Heart right ventricle (tissue), 16 donors: Measurements from ENCODE around the gene LILRB5. TPM values are rescaled to one million over a fixed set of nuclear protein-coding genes. Genes with fewer than 3 reads are reported as not detected.
"Not testable (repeated sequence)": the region's sequence is repeated elsewhere in the genome, so short reads cannot be mapped to it uniquely, and the experiment has no call there.

ENCODE experiments used
- ATAC-seq, 8 donors: fragments of 200-7000 bp; cut with Tn5 transposase; one replicate each; pipeline ENCODE4 v1.9.1; 2020; ENCODE audit warnings: mild to moderate bottlenecking in 8 of 8, moderate library complexity in 8 of 8, moderate number of reproducible peaks in 1 of 8
- DNase-seq, 2 donors: peaks; one replicate each; pipeline ENCODE4 v3.0.0-alpha.2; 2020
- H3K27ac ChIP-seq, 10 donors: fragments of 200-600 bp; sonication (generic) in 2 of 10; one replicate each; pipeline versions ENCODE4 v1.5.0 to v1.8.0; 2020 to 2022; ENCODE audit warnings: mild to moderate bottlenecking in 3 of 10
- H3K27me3 ChIP-seq, 7 donors: fragments of 200-600 bp; one replicate each; pipeline ENCODE4 v1.8.0; 2021 to 2022; ENCODE audit warnings: mild to moderate bottlenecking in 2 of 7
- H3K36me3 ChIP-seq, 9 donors: fragments of 200-600 bp; sonication (generic) in 1 of 9; one replicate each; pipeline versions ENCODE4 v1.5.0 to v1.8.0; 2020 to 2022; ENCODE audit warnings: mild to moderate bottlenecking in 2 of 9
- H3K4me1 ChIP-seq, 9 donors: fragments of 200-600 bp; sonication (generic) in 1 of 9; one replicate each; pipeline versions ENCODE4 v1.5.0 to v1.8.0; 2020 to 2022; ENCODE audit warnings: mild to moderate bottlenecking in 4 of 9
- H3K4me3 ChIP-seq, 10 donors: fragments of 200-600 bp; sonication (generic) in 2 of 10; one replicate each; pipeline versions ENCODE4 v1.5.0 to v1.8.0; 2020 to 2022; ENCODE audit warnings: mild to moderate bottlenecking in 7 of 10, moderate library complexity in 2 of 10
- H3K9me3 ChIP-seq, 11 donors: fragments of 200-600 bp in 10 of 11; sonication (generic) in 2 of 11; one replicate each; pipeline versions ENCODE4 v1.5.0 to v1.8.0; 2013 to 2022; ENCODE audit warnings: mild to moderate bottlenecking in 2 of 11, control low read depth in 1 of 11, moderate library complexity in 1 of 11
- CTCF ChIP-seq, 9 donors: fragments of 200-600 bp; sonication (generic) in 2 of 9; IDR thresholded peaks; one replicate each; pipeline versions ENCODE4 v1.5.0 to v1.8.0; 2021 to 2022; ENCODE audit warnings: antibody characterized with exemption in 9 of 9, mild to moderate bottlenecking in 5 of 9, moderate library complexity in 1 of 9
- WGBS, 2 donors: extraction: QIAGEN DNeasy Blood & Tissue Kit; methylation state at CpG; one replicate each; pipeline ENCODE4 v1.1.7; 2013; ENCODE audit warnings: inconsistent platforms in 1 of 2; 5-methylcytosine and 5-hydroxymethylcytosine counted together
- intact Hi-C, 10 donors: fragments of 100-400 bp; cut with DNase I; formaldehyde crosslinking; loops; one replicate each; pipeline versions ENCODE4 v1.11.1 to v1.14.2; 2022
- polyA plus RNA-seq, 2 donors: library from polyadenylated mRNA; stranded (reverse); fragments of 200-250 nt; gene quantifications; one replicate each; pipeline ENCODE4 v1.2.3, GENCODE V29; 2013
- total RNA-seq, 10 donors: library from RNA; stranded (reverse); fragmentation: NEBNext Ultra II Directional in 3 of 10; extraction: Animal tissue kit (Norgen Biotek cat#: 25700) in 3 of 10; gene quantifications; one replicate each; pipeline versions ENCODE4 v1.2.1 to v1.2.4, GENCODE V29; 2021 to 2023
- donor health status: Arrhythmogenic right ventricular cardiomyopathy.
- donor health status: ischemic (EF 13 %, LVEDD 7.1; RV severe dilation, severe dysfunction).
- donor health status: healthy with polysubstance abuse.
- donor health status: DM: no; HTN: yes; CAD: no.
- donor health status: DM: no; HTN: no; CAD: no.
- donor health status: ischemic (EF 25% LVEDD 6.9; RV normal size, moderate dysfunction).
- donor health status: ischemic (EF 25% LVEDD 5.7; RV mildly dilated, moderate dysfunction).
- donor health status: healthy.
- donor health status: DM: yes; HTN: yes; CAD: no.
- donor health status: Ischemic cardiomyopathy.
- donor health status: ischemic (EF 35%, LVEDD 5.7; RV mildly dilated, moderate dysfunction).
- donor health status: nonischemic (EF 11% LVEDD 7.7; RV severe dilation, severe dysfunction).
- donor health status: DM: yes; HTN: yes; CAD: no.
- donor health status: PGD.
- donor health status: ischemic (EF 29% LVEDD 5.4; RV normal size, mild dysfunction).
- donor health status: nonischemic (EF 23%, LVEDD 6.1; RV moderate dilation, normal function).

LILRB5 gene
- total and polyA plus RNA-seq, 12 donors = 1.6 to 10.6 (median 3.2) TPM

- Histone ChIP-seq H3K9me3 (no peaks in the 10 kb centered on the region), H3K27me3 (peaks cover 0 to 54% (median 28%) of the 10 kb centered on the region in 7 donors), H3K36me3 (peaks cover 0 to 12% (median 0%) of the 10 kb centered on the region in 9 donors), H3K4me3 (peak within 1 kb of the TSS in 6 of 10 donors; percentile 17 to 53 (median 22)), H3K4me1 (peaks cover 0 to 38% (median 0%) of the 10 kb centered on the region in 9 donors), H3K27ac (peak within 1 kb of the TSS in 6 of 10 donors; percentile 13 to 90 (median 34))
- TF ChIP-seq CTCF (IDR thresholded peaks at IDR 0.05) = no peak
- intact Hi-C loops = no loop called here
- DNase-seq (no peak), ATAC-seq (peak in 7 of 8 donors; percentile 21 to 60 (median 35))
- 77 to 80% methylated on average over 12 of the region's 12 CpGs for WGBS, 2 donors
Observed at GRCh38 chr19:54281007-54281728, 24.1 kb upstream of the LILRB5 start, which contains the start of gene LILRB2. TSS of gene LILRB2 (minus strand) at chr19:54281110. CDS start at chr19:54280496, 614 bp downstream.

GRCh38 chr19:54280441-54280840, 23.4 kb upstream of the LILRB5 start:
- WGBS, 2 donors = 66 to 67% methylated on average over 10 of the region's 10 CpGs
- Histone ChIP-seq H3K27me3 (peaks cover 0 to 60% (median 28%) of the 10 kb centered on the region in 7 donors), H3K27ac (peak overlapping the region in 6 of 10 donors; percentile 13 to 90 (median 34)), H3K4me3 (peak overlapping the region in 6 of 10 donors; percentile 17 to 53 (median 22)), H3K4me1 (peaks cover 0 to 38% (median 0%) of the 10 kb centered on the region in 9 donors), H3K36me3 (peaks cover 0 to 17% (median 0%) of the 10 kb centered on the region in 9 donors)
- DNase-seq, intact Hi-C loops, H3K9me3 ChIP-seq: not testable (repeated sequence)
- ATAC-seq = peak; percentile 46 to 68 (median 61)

GRCh38 chr19:54280025-54280424, 23.0 kb upstream of the LILRB5 start:
- H3K4me3 ChIP-seq = peak overlapping the region in 6 of 10 donors; percentile 17 to 53 (median 22)
- H3K27me3 ChIP-seq = peaks cover 0 to 62% (median 28%) of the 10 kb centered on the region in 7 donors
- DNase-seq, ATAC-seq, intact Hi-C loops, H3K9me3 ChIP-seq: not testable (repeated sequence)
- 31 to 48% methylated on average over 4 of the region's 4 CpGs for WGBS, 2 donors
- peaks cover 0 to 38% (median 0%) of the 10 kb centered on the region in 9 donors for H3K4me1 ChIP-seq
- peak overlapping the region in 5 of 10 donors; percentile 13 to 90 (median 41) for H3K27ac ChIP-seq
- H3K36me3 ChIP-seq = peaks cover 0 to 17% (median 0%) of the 10 kb centered on the region in 9 donors

GRCh38 chr19:54279406-54279962, 22.4 kb upstream of the LILRB5 start:
- no peak for DNase-seq
- intact Hi-C loops = no loop called here
- ATAC-seq = no peak
- TF ChIP-seq CTCF (IDR thresholded peaks at IDR 0.05) = no peak
- Histone ChIP-seq H3K27me3 (peaks cover 0 to 61% (median 28%) of the 10 kb centered on the region in 7 donors), H3K4me1 (peaks cover 0 to 34% (median 0%) of the 10 kb centered on the region in 9 donors), H3K4me3 (peak overlapping the region in 4 of 10 donors; percentile 17 to 53 (median 22)), H3K9me3 (no peaks in the 10 kb centered on the region), H3K36me3 (peaks cover 0 to 17% (median 0%) of the 10 kb centered on the region in 9 donors), H3K27ac (peak overlapping the region in 2 of 10 donors; percentile 60 to 90)
- WGBS, 2 donors = 78 to 86% methylated on average over 18 of the region's 18 CpGs

GRCh38 chr19:54278571-54279195, 21.6 kb upstream of the LILRB5 start:
- 71 to 81% methylated on average over 15 of the region's 15 CpGs for WGBS, 2 donors
- Histone ChIP-seq H3K4me1 (peaks cover 0 to 31% (median 0%) of the 10 kb centered on the region in 9 donors), H3K4me3 (peak overlapping the region in 1 of 10 donors; percentile 53), H3K27me3 (peaks cover 0 to 62% (median 28%) of the 10 kb centered on the region in 7 donors), H3K27ac (peak overlapping the region in 1 of 10 donors; percentile 90), H3K36me3 (peaks cover 0 to 17% (median 0%) of the 10 kb centered on the region in 9 donors)
- ATAC-seq, DNase-seq, H3K9me3 ChIP-seq, intact Hi-C loops: not testable (repeated sequence)

GRCh38 chr19:54278056-54278455, 21.0 kb upstream of the LILRB5 start:
- H3K9me3 ChIP-seq, DNase-seq, ATAC-seq, intact Hi-C loops, H3K4me3 ChIP-seq: not testable (repeated sequence)
- WGBS, 2 donors = 80 to 81% methylated on average over 13 of the region's 13 CpGs
- peaks cover 0 to 17% (median 0%) of the 10 kb centered on the region in 9 donors for H3K36me3 ChIP-seq
- H3K4me1 ChIP-seq = peaks cover 0 to 25% (median 0%) of the 10 kb centered on the region in 9 donors
- H3K27ac ChIP-seq = peak overlapping the region in 1 of 10 donors; percentile 36
- H3K27me3 ChIP-seq = peaks cover 0 to 67% (median 28%) of the 10 kb centered on the region in 7 donors

GRCh38 chr19:54277111-54277615, 20.1 kb upstream of the LILRB5 start:
- intact Hi-C loops, H3K4me3 ChIP-seq, DNase-seq, H3K27ac ChIP-seq, H3K9me3 ChIP-seq, ATAC-seq: not testable (repeated sequence)
- Histone ChIP-seq H3K27me3 (peaks cover 0 to 58% (median 26%) of the 10 kb centered on the region in 7 donors), H3K36me3 (peaks cover 0 to 17% (median 0%) of the 10 kb centered on the region in 9 donors), H3K4me1 (peaks cover 0 to 16% (median 0%) of the 10 kb centered on the region in 9 donors)
- WGBS, 2 donors = 63 to 67% methylated on average over 14 to 15 of the region's 15 CpGs
